ENCODE results near the gene SPTBN2. TPM values are rescaled to one million over a fixed set of nuclear protein-coding genes. Genes with fewer than 3 reads are reported as not detected.

SPTBN2 gene
- total RNA-seq, 1 experiment from 2014 or later, result 18.5 TPM

DNA sequence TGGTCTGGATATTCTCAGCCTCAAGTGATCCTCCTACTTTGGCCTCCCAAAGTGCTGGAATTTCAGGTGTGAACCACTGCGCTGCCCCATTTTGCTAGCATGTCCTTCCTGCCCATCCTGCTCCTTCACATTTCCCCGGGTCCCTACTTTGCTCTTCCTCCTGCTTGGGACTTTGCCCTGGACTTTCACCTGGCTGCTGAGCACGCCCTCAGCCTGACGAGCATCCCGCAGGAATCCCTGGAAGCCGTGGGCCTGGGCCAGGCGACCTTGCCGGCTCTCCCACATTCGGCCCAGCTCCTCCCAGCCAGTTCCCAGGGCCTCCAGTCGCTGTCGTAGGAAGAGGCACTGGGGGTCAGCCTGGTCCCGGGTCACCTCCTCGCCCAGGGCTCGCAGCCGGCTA lies 28.7 kb downstream of the SPTBN2 start:
- no peak overlapping the region for H3K4me3 ChIP-seq (replicated peaks in 1 of 2; ENCODE audit: low read depth in 1 of 2, low read length in 2 of 2)
- no peak overlapping the region for H3K9ac ChIP-seq (ENCODE audit: low read length)
- CTCF ChIA-PET, result interaction anchor here (1.0 kb wide), 1 partner anchor 135 kb away, joined by 3 read pairs; no protein-coding TSS in a partner anchor
- no TSS peak for BruUV-seq (replicated peaks)
- RAD21 ChIA-PET (ENCODE audit: low non-redundant PET in 1 of 2, low total read pairs in 2 of 2, uncharacterized antibody in 2 of 2, unreplicated experiment in 2 of 2), result no interaction called here
- no peaks in the 10 kb centered on the region for H3K9me2 ChIP-seq (ENCODE audit: insufficient read depth)
- TF ChIP-seq FOSL1 (IDR thresholded peaks at IDR 0.05; ENCODE audit: low read depth), result no peak
- no peak for TF ChIP-seq RAD21 (IDR thresholded peaks at IDR 0.05; ENCODE audit: low read depth)
- no peak for TF ChIP-seq CEBPB (IDR thresholded peaks at IDR 0.05; ENCODE audit: low read depth)
- TF ChIP-seq, protein P1, sequence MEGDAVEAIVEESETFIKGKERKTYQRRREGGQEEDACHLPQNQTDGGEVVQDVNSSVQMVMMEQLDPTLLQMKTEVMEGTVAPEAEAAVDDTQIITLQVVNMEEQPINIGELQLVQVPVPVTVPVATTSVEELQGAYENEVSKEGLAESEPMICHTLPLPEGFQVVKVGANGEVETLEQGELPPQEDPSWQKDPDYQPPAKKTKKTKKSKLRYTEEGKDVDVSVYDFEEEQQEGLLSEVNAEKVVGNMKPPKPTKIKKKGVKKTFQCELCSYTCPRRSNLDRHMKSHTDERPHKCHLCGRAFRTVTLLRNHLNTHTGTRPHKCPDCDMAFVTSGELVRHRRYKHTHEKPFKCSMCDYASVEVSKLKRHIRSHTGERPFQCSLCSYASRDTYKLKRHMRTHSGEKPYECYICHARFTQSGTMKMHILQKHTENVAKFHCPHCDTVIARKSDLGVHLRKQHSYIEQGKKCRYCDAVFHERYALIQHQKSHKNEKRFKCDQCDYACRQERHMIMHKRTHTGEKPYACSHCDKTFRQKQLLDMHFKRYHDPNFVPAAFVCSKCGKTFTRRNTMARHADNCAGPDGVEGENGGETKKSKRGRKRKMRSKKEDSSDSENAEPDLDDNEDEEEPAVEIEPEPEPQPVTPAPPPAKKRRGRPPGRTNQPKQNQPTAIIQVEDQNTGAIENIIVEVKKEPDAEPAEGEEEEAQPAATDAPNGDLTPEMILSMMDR (IDR thresholded peaks at IDR 0.05 in 2 of 3, conservative IDR thresholded peaks at IDR 0.05 in 1 of 3; ENCODE audit: borderline replicate concordance in 1 of 3, insufficient read depth in 1 of 3, low read depth in 2 of 3, low read length in 2 of 3), result no peak
- TF ChIP-seq EGR1 (IDR thresholded peaks at IDR 0.05; ENCODE audit: low read depth), result no peak
- TF ChIP-seq SRF (IDR thresholded peaks at IDR 0.05; ENCODE audit: low read depth), result no peak
- TF ChIP-seq CBX3 (IDR thresholded peaks at IDR 0.05; ENCODE audit: low read depth), result no peak
- TF ChIP-seq TCF7L2 (IDR thresholded peaks at IDR 0.05; ENCODE audit: borderline replicate concordance, extremely low read depth, insufficient read depth, insufficient read length), result no peak
- TF ChIP-seq, protein P2, sequence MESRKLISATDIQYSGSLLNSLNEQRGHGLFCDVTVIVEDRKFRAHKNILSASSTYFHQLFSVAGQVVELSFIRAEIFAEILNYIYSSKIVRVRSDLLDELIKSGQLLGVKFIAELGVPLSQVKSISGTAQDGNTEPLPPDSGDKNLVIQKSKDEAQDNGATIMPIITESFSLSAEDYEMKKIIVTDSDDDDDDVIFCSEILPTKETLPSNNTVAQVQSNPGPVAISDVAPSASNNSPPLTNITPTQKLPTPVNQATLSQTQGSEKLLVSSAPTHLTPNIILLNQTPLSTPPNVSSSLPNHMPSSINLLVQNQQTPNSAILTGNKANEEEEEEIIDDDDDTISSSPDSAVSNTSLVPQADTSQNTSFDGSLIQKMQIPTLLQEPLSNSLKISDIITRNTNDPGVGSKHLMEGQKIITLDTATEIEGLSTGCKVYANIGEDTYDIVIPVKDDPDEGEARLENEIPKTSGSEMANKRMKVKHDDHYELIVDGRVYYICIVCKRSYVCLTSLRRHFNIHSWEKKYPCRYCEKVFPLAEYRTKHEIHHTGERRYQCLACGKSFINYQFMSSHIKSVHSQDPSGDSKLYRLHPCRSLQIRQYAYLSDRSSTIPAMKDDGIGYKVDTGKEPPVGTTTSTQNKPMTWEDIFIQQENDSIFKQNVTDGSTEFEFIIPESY (IDR thresholded peaks at IDR 0.05; ENCODE audit: extremely low read depth, insufficient replicate concordance, low read length), result no peak
- TF ChIP-seq ZFX (IDR thresholded peaks at IDR 0.05), result no peak
- TF ChIP-seq POLR2AphosphoS5 (IDR thresholded peaks at IDR 0.05; ENCODE audit: low read depth, low read length), result no peak
- TF ChIP-seq, protein P3, sequence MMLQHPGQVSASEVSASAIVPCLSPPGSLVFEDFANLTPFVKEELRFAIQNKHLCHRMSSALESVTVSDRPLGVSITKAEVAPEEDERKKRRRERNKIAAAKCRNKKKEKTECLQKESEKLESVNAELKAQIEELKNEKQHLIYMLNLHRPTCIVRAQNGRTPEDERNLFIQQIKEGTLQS (IDR thresholded peaks at IDR 0.05), result no peak
- no peak for TF ChIP-seq EZH2 (IDR thresholded peaks at IDR 0.05)
- POLR2A ChIA-PET, result no interaction called here
- no peak for ATAC-seq
- no peak overlapping the region for H3K27ac ChIP-seq (ENCODE audit: low read depth, low read length)
- H3K4me1 ChIP-seq (ENCODE audit: control insufficient read depth in 1 of 2, insufficient read depth in 2 of 2, low read length in 2 of 2), result no peaks in the 10 kb centered on the region; a peak in 1 of 4 replicates
- no peaks in the 10 kb centered on the region; a peak in 1 of 4 replicates for H3K36me3 ChIP-seq (ENCODE audit: control insufficient read depth in 1 of 2, insufficient read depth in 2 of 2, low read length in 2 of 2)
- intact Hi-C loops (cut with micrococcal nuclease), result no loop called here
- no peaks in the 10 kb centered on the region for H3K27me3 ChIP-seq (ENCODE audit: insufficient read depth, low read length)
- no peak overlapping the region for H3K4me2 ChIP-seq (ENCODE audit: low read length)
- no peaks in the 10 kb centered on the region for H3K9me3 ChIP-seq (ENCODE audit: control insufficient read depth in 1 of 2, insufficient read depth in 1 of 2, low read depth in 1 of 2, low read length in 2 of 2)
- H4K20me1 ChIP-seq (ENCODE audit: insufficient read depth), result no peaks in the 10 kb centered on the region
- DNase-seq (ENCODE audit: low read depth, low spot score), result no peak
- no peaks in the 10 kb centered on the region for H3K79me2 ChIP-seq (ENCODE audit: insufficient read depth, low read length)
- H2AFZ ChIP-seq (ENCODE audit: low read depth, low read length, poor library complexity, severe bottlenecking), result no peak overlapping the region

Measured in HCT116 (cell line).